Skeletal muscle cell (primary cell): Measurements from ENCODE around the gene SYCP2L.
A peak's percentile ranks its signal among the peaks of the same experiment; 100 is the strongest.
"Not testable (repeated sequence)": the region's sequence is repeated elsewhere in the genome, so short reads cannot be mapped to it uniquely, and the experiment has no call there.

Source experiments
- DNase-seq: peaks from one replicate; pipeline ENCODE4 v3.0.0-alpha.2; 2010; ENCODE audit warnings: low read depth
- H3K4me3 ChIP-seq: 2 replicates; pipeline ENCODE4 v1.5.1; 2011; ENCODE audit warnings: low read depth, mild to moderate bottlenecking, control low read depth, low read length, moderate library complexity

The SYCP2L gene

GRCh38 chr6:10875026-10875425, 11.8 kb upstream of the SYCP2L start:
- no peak overlapping the region for H3K4me3 ChIP-seq
- no peak for DNase-seq

GRCh38 chr6:10877012-10877411, 9.8 kb upstream of the SYCP2L start:
- H3K4me3 ChIP-seq: no peak overlapping the region
- DNase-seq: no peak

DNA sequence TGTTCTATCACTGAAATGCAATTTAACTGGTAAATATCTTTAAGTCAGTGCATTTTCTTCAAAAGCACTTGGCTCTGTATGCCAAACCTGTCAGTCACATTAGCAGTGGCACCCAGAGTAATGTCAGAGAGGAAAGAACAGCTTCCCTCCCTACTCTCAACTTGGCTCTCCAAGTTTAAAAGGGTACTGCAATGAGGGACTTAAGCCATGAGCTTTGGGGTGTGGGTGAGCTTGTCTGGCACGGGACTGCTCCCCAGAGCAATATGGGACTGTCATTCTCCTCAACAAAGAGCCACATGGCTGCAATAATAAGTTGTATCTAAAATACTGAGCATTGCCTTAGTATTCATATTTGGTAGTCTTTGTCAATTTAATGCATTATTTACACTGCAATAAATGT, 9.0 kb upstream of the SYCP2L start:
- H3K4me3 ChIP-seq: no peak overlapping the region
- no peak for DNase-seq

DNA sequence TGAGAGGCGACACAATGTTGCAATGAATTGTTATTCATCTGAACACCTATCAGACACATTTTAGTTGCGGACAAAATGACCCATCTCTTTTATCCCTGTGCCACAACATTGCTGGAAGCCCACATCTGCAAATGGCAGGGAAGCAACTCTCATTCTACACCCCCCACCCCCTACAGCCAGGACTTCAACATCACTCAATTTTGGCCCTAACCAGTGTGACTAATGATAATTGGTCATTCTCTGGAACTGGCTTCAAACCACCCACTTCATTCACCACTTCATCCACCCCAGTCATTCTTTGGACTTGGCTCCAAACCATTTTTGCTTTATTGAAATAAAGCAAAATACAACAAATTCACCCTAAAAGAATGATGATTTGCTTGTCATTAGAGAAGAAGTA, 6.5 kb upstream of the SYCP2L start:
- DNase-seq: no peak
- no peak overlapping the region for H3K4me3 ChIP-seq

- not testable (repeated sequence) for H3K4me3 ChIP-seq, DNase-seq
These were observed 4.6 kb upstream of the SYCP2L start for GRCh38 chr6:10882253-10882630.

GRCh38 chr6:10882657-10883171, 4.1 kb upstream of the SYCP2L start:
- no peak overlapping the region for H3K4me3 ChIP-seq
- no peak for DNase-seq

GRCh38 chr6:10883312-10884244, 3.3 kb upstream of the SYCP2L start:
- no peak overlapping the region for H3K4me3 ChIP-seq
- DNase-seq: no peak

DNA sequence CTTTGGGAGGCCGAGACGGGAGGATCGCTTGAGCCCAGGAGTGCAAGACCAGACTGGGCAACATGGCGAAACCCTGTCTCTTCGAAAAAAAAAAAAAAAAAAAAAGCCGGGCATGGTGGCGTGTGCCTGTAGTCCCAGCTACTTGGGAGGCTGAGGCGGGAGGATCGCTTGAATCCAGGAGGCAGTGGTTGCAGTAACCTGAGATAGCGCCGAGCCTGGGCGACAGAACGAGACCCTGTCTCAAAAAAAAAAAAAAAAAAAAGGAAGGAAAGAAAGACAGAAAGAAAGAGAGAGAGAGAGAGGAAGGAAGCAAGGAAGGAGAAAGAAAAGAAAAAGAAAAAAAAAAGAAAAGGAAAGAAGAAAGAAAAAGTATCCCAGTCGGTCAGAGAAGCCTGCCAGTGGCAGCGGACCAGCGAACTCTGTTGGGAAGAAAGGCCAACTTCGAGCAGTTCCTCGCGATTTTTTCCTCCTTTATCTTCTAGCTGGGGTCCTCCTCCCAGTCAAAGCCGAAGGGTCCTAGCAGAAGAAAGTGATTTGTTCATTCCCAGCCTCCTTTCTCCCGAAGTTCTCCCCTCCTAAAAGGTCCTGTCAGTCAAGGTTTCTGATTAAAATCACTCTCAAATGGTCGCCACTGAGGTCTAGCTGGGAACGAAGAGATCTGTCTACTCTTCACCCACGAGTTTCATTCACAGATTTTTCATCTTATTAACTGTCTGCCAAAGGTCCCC, 2.4 kb upstream of the SYCP2L start:
- no peak overlapping the region for H3K4me3 ChIP-seq
- DNase-seq: no peak

- DNase-seq: not testable (repeated sequence)
- peak overlapping the region; percentile 42 for H3K4me3 ChIP-seq
These were observed 524 bp upstream of the SYCP2L start for GRCh38 chr6:10886365-10886690.

GRCh38 chr6:10890151-10890550, 3.3 kb downstream of the SYCP2L start:
- DNase-seq: no peak
- H3K4me3 ChIP-seq: no peak overlapping the region

DNA sequence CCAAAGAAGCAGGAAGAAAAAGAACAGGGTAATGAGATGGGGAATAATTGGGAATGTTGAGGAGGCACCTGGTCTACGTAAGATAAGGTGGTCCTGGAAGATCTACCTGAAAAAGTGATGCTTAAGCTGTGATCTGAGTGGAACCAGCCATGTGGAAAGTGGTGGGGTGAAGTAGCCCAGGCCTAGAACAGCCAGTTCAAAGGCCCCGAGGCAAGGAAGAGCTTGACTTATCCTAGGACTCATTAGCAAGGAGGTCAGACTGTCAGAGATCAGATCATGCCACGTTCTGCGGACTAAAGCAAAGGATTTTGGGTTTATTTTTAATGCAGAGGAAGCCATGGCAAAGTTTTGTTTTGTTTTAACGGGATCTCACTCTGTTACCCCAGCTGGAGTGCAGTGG, 5.1 kb downstream of the SYCP2L start:
- no peak overlapping the region for H3K4me3 ChIP-seq
- no peak for DNase-seq

DNA sequence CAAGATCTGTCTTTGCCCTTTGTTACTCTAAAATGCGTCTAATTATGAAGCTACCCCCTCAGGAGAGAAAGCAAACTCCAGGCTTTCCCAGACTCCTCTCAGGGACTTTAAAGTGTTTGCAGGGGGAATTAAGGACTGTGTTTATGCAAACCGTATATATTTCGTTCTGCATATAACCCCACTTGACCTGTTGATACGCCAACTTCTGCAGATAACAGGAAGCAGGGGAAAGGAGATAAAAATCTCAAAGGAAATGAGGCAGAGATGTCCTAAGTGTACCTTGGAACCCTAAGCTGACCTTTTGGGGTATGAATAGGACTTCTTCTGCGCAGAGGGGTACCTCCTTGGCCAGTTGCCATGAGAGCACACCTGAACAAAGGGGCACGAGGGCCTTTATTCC, 8.1 kb downstream of the SYCP2L start:
- DNase-seq: no peak
- no peak overlapping the region for H3K4me3 ChIP-seq

- DNase-seq: no peak
These were observed 9.8 kb downstream of the SYCP2L start for GRCh38 chr6:10896691-10897090.

DNA sequence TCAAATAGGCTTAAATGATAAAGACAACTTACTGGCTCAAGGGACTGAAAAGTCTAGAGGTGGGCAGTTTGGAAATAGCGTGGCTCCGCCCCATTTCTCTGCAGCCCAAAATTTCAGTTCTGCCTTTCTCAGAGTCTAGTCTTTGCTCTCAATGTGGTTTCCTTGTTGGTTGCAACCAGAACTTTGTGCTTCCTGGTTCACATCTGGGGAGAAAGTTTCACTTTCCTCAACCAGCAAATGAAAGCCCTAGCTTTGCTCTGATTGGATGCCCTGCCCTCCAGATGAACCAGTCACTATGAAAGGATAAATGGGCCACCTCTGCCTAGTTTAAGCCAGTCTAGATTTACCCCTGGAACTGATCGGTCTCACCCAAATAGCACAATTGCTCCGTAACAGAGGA, 14.9 kb downstream of the SYCP2L start:
- DNase-seq: no peak

More at GRCh38 chr6:10896691-10897090, 9.8 kb downstream of the SYCP2L start:
- no peak overlapping the region for H3K4me3 ChIP-seq

GRCh38 chr6:10904015-10904414, 17.2 kb downstream of the SYCP2L start:
- no peak overlapping the region for H3K4me3 ChIP-seq
- no peak for DNase-seq

More for the DNA sequence above, 14.9 kb downstream of the SYCP2L start:
- no peak overlapping the region for H3K4me3 ChIP-seq

- no peak overlapping the region for H3K4me3 ChIP-seq
- DNase-seq: no peak
These were observed 21.4 kb downstream of the SYCP2L start for GRCh38 chr6:10908228-10908627.

DNA sequence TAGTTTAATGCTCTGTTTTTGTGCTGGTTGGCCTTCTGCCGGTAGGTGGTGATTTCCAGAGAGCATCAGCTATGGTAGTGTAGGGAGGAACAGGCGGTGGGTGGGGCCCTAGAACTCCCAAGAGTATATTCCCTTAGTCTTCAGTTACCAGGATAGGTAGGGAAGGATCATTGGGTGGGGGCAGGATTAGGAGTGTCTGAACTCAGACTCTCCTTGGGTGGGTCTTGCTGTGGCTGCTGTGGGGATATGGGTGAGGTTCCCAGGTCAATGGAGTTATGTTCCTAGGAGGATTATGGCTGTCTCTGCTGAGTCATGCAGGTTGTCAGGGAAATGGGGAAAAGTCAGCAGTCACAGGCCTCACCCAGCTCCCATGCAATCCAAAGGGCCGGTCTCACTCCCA, 32.7 kb downstream of the SYCP2L start:
- not testable (repeated sequence) for H3K4me3 ChIP-seq, DNase-seq

GRCh38 chr6:10933126-10933525, 46.3 kb downstream of the SYCP2L start:
- DNase-seq: no peak
- no peak overlapping the region for H3K4me3 ChIP-seq

DNA sequence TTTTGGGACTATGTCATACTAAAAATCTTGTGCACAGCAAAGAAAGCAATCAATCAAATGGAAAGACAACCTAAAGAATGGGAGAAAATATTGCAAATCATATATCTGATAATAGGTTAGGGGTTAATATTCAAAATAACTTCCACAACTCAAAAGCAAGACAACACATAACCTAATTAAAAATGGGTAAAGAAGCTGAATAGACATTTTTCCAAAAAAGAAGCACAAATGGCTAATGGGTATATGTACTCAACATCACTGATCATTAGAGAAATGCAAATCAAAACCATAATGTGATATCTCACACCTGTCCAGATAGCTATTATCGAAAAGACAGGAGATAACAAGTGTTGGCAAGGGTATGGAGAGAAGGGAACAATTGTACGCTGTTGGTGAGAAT, 53.0 kb downstream of the SYCP2L start:
- DNase-seq: no peak
- no peak overlapping the region for H3K4me3 ChIP-seq

DNA sequence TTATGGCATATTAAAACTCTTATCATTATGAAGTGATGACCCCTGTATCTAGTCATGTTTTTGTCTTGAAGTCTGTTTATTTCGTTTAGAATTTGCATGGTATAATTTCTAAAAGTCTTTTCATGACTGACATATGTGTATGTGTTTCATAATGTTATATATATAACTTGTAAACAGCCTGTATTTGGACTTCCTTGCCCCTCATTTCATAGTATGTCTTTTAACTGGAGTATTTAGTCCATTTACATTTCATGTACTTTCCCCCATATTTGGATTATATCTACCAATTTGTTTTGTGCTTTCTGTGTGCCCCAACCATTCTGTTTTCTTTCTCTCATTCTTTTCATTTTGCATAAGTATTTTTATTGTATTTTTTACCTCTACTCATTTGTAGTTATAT, 59.0 kb downstream of the SYCP2L start:
- H3K4me3 ChIP-seq: no peak overlapping the region
- no peak for DNase-seq

DNA sequence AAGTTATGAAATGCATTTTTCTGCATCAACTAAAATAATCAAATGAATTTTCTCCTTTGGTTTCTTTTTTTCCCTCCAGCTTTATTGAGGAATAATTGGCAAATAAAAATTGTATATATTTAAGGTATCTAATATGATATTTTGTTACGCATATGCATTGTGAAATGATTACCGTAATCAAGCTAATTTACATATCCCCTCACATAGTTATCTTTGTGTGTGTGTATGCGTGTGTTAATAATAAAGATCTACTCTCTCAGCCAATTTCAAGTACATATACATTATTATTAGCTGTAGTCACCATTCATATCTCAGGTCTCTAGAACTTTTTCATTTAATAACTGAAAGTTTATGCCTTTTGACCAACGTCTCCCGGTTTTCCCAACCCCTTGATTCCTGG, 61.1 kb downstream of the SYCP2L start:
- DNase-seq: no peak
- no peak overlapping the region for H3K4me3 ChIP-seq
